NCI-H2227 treated with DMSO at 0.1 percent for 48 hours (cell line): Measurements from ENCODE around the gene INHBE.
"Not testable (repeated sequence)": the region's sequence is repeated elsewhere in the genome, so short reads cannot be mapped to it uniquely, and the experiment has no call there.

Source experiments
- DNase-seq: peaks from one replicate; lab custom pipeline; 2025; lab: John Stamatoyannopoulos, UW

The INHBE gene

GRCh38 chr12:57498132-57498502 is 43.0 kb downstream of the INHBE start:
- DNase-seq: no peak

- no peak for DNase-seq
These were observed 43.5 kb downstream of the INHBE start for GRCh38 chr12:57498571-57498970.

GRCh38 chr12:57500213-57500612 is 45.1 kb downstream of the INHBE start:
- DNase-seq: no peak

- not testable (repeated sequence) for DNase-seq
These were observed 47.3 kb downstream of the INHBE start for GRCh38 chr12:57502311-57502969.

- not testable (repeated sequence) for DNase-seq
These were observed 51.4 kb downstream of the INHBE start for GRCh38 chr12:57506541-57506940.
